K562 (cell line): Measurements from ENCODE around the gene WWC2. TPM values are rescaled to one million over a fixed set of nuclear protein-coding genes. Genes with fewer than 3 reads are reported as not detected.

Experiments
- GATAD2B ChIP-seq: fragments of 450-650 bp; IDR thresholded peaks from 2 replicates; pipeline ENCODE4 v1.6.1; 2017; ENCODE audit warnings: mild to moderate bottlenecking, borderline replicate concordance
- KLF1 ChIP-seq: fragments of 450-650 bp; IDR thresholded peaks from 2 replicates; pipeline ENCODE4 v1.6.1; 2016; ENCODE audit warnings: missing genetic modification characterization, missing compliant biosample characterization
- NEUROD1 ChIP-seq: fragments of 150-350 bp; IDR thresholded peaks from 2 replicates; pipeline ENCODE4 v1.6.1; 2014; ENCODE audit warnings: borderline replicate concordance, low read length, low read depth; ENCODE audit not compliant: partially characterized antibody
- THAP7 ChIP-seq: fragments of 250-450 bp; sonication (Bioruptor Pico); IDR thresholded peaks from 2 replicates; pipeline ENCODE4 v1.5.0; 2021
- ZNF133 ChIP-seq: fragments of 250-450 bp; sonication (Bioruptor Pico); IDR thresholded peaks from 2 replicates; pipeline ENCODE4 v1.4.0; 2020; ENCODE audit warnings: mild to moderate bottlenecking
- ZNF232 ChIP-seq: sonication (generic); formaldehyde crosslinking; IDR thresholded peaks from 2 replicates; pipeline ENCODE4 v1.8.0; 2022; ENCODE audit warnings: mild to moderate bottlenecking, missing genetic modification reagents
- ZNF407 ChIP-seq: fragments of 450-650 bp; IDR thresholded peaks from 2 replicates; pipeline ENCODE4 v1.6.1; 2016; ENCODE audit warnings: low read depth
- polyA plus RNA-seq, 8 experiments: library from polyadenylated mRNA; depleted of rRNA in 4 of 8; stranded (reverse) in 5 of 8; unstranded in 3 of 8; fragments of >200 nt; fragmentation: Nextera tagmentation in 2 of 8; fragmentation: Illumina TruSeq in 1 of 8; extraction: Ambion mirVana in 2 of 8; extraction: Trizol in 1 of 8; gene quantifications; 2 replicates each; pipeline versions ENCODE4 v1.2.1 to v1.2.3, GENCODE V29; 2011 to 2014; ENCODE audit warnings: inconsistent platforms in 1 of 8, missing spikeins in 1 of 8
- total RNA-seq, 7 experiments: library from RNA; depleted of rRNA in 6 of 7; stranded (reverse); fragments of >200 nt in 6 of 7; fragmentation: Illumina TruSeq in 2 of 7; extraction: Trizol in 2 of 7; gene quantifications; 2 replicates each; pipeline versions ENCODE4 v1.2.1 to v1.2.3, GENCODE V29; 2011 to 2021; ENCODE audit warnings: low replicate concordance in 1 of 7
- TF ChIP-seq, protein P1 (sequence below): fragments of 450-650 bp; IDR thresholded peaks from 2 replicates; pipeline ENCODE4 v1.6.1; 2018; ENCODE audit not compliant: partially characterized antibody
- TF ChIP-seq, protein P2 (sequence below): fragments of 450-650 bp; IDR thresholded peaks from 2 replicates; pipeline ENCODE4 v1.7.1; 2018; ENCODE audit warnings: mild to moderate bottlenecking, low read depth; ENCODE audit not compliant: partially characterized antibody

Gene WWC2
- total and polyA plus RNA-seq, 9 of the 15 experiments (the other 6 are each of a cell fraction or from before 2014, with no cell fraction given) = 3.7 to 39.4 (median 19.6) TPM

DNA sequence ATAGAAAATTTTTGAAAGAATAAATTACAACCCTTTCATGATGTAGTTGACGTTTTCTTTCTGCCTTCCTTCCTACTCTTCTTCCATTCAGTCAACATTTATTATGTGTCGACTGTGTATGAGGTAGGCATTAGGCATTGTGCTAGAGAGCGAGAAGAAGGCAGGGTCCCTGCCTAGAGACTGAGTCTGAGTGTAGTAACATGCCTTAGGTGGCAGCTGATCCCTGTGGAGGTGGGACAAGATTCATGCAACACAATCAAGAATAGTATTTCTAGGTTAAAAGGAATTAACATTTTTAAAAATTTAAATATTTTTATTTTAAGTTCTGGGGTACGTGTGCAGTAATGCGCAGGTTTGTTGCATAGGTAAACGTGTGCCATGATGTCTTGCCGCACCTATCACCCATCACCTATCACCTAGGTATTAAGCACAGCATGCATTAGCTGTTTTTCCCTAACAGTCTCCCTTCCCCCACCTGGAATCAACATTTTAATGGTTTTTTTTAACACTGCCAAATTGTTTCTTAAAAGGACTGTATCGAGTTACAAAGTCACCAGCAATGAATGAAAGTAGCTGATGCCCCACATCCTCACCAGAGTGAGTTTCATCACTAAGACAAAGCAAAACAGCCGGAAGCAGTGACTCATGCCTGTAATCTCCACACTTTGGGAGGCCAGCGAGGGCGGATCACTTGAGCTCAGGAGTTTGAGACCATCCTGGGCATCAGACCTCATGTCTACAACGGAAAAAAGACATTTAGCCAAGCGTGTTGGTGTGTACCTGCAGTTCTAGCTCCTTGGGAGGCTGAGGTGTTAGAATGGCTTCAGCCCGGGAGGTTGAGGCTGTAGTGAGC lies 84.0 kb downstream of the WWC2 start (continued):
- TF ChIP-seq, protein P1, sequence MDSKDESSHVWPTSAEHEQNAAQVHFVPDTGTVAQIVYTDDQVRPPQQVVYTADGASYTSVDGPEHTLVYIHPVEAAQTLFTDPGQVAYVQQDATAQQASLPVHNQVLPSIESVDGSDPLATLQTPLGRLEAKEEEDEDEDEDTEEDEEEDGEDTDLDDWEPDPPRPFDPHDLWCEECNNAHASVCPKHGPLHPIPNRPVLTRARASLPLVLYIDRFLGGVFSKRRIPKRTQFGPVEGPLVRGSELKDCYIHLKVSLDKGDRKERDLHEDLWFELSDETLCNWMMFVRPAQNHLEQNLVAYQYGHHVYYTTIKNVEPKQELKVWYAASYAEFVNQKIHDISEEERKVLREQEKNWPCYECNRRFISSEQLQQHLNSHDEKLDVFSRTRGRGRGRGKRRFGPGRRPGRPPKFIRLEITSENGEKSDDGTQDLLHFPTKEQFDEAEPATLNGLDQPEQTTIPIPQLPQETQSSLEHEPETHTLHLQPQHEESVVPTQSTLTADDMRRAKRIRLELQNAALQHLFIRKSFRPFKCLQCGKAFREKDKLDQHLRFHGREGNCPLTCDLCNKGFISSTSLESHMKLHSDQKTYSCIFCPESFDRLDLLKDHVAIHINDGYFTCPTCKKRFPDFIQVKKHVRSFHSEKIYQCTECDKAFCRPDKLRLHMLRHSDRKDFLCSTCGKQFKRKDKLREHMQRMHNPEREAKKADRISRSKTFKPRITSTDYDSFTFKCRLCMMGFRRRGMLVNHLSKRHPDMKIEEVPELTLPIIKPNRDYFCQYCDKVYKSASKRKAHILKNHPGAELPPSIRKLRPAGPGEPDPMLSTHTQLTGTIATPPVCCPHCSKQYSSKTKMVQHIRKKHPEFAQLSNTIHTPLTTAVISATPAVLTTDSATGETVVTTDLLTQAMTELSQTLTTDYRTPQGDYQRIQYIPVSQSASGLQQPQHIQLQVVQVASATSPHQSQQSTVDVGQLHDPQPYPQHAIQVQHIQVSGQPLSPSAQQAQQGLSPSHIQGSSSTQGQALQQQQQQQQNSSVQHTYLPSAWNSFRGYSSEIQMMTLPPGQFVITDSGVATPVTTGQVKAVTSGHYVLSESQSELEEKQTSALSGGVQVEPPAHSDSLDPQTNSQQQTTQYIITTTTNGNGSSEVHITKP = no peak
- no peak for TF ChIP-seq GATAD2B
- no peak for TF ChIP-seq ZNF232 (CRISPR knock-in tag)
- TF ChIP-seq NEUROD1 = peak; percentile 64
- no peak for TF ChIP-seq THAP7
- TF ChIP-seq, protein P2, sequence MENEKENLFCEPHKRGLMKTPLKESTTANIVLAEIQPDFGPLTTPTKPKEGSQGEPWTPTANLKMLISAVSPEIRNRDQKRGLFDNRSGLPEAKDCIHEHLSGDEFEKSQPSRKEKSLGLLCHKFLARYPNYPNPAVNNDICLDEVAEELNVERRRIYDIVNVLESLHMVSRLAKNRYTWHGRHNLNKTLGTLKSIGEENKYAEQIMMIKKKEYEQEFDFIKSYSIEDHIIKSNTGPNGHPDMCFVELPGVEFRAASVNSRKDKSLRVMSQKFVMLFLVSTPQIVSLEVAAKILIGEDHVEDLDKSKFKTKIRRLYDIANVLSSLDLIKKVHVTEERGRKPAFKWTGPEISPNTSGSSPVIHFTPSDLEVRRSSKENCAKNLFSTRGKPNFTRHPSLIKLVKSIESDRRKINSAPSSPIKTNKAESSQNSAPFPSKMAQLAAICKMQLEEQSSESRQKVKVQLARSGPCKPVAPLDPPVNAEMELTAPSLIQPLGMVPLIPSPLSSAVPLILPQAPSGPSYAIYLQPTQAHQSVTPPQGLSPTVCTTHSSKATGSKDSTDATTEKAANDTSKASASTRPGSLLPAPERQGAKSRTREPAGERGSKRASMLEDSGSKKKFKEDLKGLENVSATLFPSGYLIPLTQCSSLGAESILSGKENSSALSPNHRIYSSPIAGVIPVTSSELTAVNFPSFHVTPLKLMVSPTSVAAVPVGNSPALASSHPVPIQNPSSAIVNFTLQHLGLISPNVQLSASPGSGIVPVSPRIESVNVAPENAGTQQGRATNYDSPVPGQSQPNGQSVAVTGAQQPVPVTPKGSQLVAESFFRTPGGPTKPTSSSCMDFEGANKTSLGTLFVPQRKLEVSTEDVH = no peak
- TF ChIP-seq ZNF407 = no peak
- no peak for TF ChIP-seq ZNF133 (CRISPR knock-in tag)
- TF ChIP-seq KLF1 (tag) = peak; percentile 34; the same call in 1 of the 2 replicates
